Upper lobe of right lung (tissue), 1 donor: Measurements from ENCODE around the gene SPNS1. TPM values are rescaled to one million over a fixed set of nuclear protein-coding genes. Genes with fewer than 3 reads are reported as not detected.
A peak's percentile ranks its signal among the peaks of the same experiment; 100 is the strongest.

Experiments
- ATAC-seq: fragments of 200-7000 bp; cut with Tn5 transposase; one replicate; pipeline ENCODE4 v1.9.1; 2020; ENCODE audit warnings: mild to moderate bottlenecking, moderate library complexity
- DNase-seq: peaks from one replicate; pipeline ENCODE4 v3.0.0-alpha.2; 2020
- H3K27ac ChIP-seq: fragments of 200-600 bp; one replicate; pipeline ENCODE4 v1.8.0; 2022
- H3K27me3 ChIP-seq: fragments of 200-600 bp; one replicate; pipeline ENCODE4 v1.8.0; 2022; ENCODE audit warnings: mild to moderate bottlenecking
- H3K36me3 ChIP-seq: fragments of 200-600 bp; one replicate; pipeline ENCODE4 v1.8.0; 2022
- H3K4me1 ChIP-seq: fragments of 200-600 bp; one replicate; pipeline ENCODE4 v1.8.0; 2022
- H3K4me3 ChIP-seq: fragments of 200-600 bp; one replicate; pipeline ENCODE4 v1.8.0; 2022; ENCODE audit warnings: mild to moderate bottlenecking
- H3K9me3 ChIP-seq: fragments of 200-600 bp; one replicate; pipeline ENCODE4 v1.8.0; 2022
- intact Hi-C: fragments of 100-400 bp; cut with DNase I; formaldehyde crosslinking; loops from one replicate; pipeline ENCODE4 v1.11.0; 2022
- total RNA-seq: library from RNA; stranded (reverse); fragmentation: NEBNext Ultra II Directional; extraction: Animal tissue kit (Norgen Biotek cat#: 25700); gene quantifications from one replicate; pipeline ENCODE4 v1.2.1, GENCODE V29; 2021
- TF ChIP-seq, protein P1 (sequence below): fragments of 200-600 bp; IDR thresholded peaks from one replicate; pipeline ENCODE4 v1.8.0; 2022; ENCODE audit warnings: antibody characterized with exemption
- donor health status: DM: no; HTN: yes; CAD: no; lungs with severe emphysema.

SPNS1 gene
- total RNA-seq, 1 donor from 2014 or later: 52.2 TPM

GRCh38 chr16:28982949-28983348 is 8.4 kb downstream of the SPNS1 start:
- H3K27me3 ChIP-seq: no peaks in the 10 kb centered on the region
- intact Hi-C loops: no loop called here
- DNase-seq (no peak), ATAC-seq (no peak)
- no peak overlapping the region for H3K4me3 ChIP-seq
- TF ChIP-seq, protein P1, sequence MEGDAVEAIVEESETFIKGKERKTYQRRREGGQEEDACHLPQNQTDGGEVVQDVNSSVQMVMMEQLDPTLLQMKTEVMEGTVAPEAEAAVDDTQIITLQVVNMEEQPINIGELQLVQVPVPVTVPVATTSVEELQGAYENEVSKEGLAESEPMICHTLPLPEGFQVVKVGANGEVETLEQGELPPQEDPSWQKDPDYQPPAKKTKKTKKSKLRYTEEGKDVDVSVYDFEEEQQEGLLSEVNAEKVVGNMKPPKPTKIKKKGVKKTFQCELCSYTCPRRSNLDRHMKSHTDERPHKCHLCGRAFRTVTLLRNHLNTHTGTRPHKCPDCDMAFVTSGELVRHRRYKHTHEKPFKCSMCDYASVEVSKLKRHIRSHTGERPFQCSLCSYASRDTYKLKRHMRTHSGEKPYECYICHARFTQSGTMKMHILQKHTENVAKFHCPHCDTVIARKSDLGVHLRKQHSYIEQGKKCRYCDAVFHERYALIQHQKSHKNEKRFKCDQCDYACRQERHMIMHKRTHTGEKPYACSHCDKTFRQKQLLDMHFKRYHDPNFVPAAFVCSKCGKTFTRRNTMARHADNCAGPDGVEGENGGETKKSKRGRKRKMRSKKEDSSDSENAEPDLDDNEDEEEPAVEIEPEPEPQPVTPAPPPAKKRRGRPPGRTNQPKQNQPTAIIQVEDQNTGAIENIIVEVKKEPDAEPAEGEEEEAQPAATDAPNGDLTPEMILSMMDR: no peak
- H3K36me3 ChIP-seq: peaks cover 72% of the 10 kb centered on the region
- H3K9me3 ChIP-seq: no peaks in the 10 kb centered on the region
- H3K27ac ChIP-seq: no peak overlapping the region
- H3K4me1 ChIP-seq: no peaks in the 10 kb centered on the region

DNA sequence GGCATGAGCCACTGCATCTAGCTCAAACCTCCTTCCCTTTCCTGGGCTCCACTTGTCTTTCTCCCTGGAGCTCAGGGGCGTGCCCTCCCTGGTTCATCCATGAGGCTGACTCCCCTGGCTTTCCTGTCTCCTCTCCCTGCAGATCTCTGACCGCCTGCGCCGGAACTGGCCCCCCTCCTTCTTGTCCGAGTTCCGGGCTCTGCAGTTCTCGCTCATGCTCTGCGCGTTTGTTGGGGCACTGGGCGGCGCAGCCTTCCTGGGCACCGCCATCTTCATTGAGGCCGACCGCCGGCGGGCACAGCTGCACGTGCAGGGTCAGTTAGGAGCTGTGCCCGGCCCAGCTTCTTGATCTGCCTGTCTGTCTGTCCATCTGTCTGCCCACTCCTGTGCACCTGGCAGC is 9.1 kb downstream of the SPNS1 start:
- peaks cover 73% of the 10 kb centered on the region for H3K36me3 ChIP-seq
- H3K27ac ChIP-seq: no peak overlapping the region
- intact Hi-C loops: no loop called here
- H3K27me3 ChIP-seq: no peaks in the 10 kb centered on the region
- DNase-seq: no peak
- no peak overlapping the region for H3K4me3 ChIP-seq
- TF ChIP-seq, protein P1: no peak
- no peaks in the 10 kb centered on the region for H3K9me3 ChIP-seq
- H3K4me1 ChIP-seq: no peaks in the 10 kb centered on the region
- no peak for ATAC-seq

DNA sequence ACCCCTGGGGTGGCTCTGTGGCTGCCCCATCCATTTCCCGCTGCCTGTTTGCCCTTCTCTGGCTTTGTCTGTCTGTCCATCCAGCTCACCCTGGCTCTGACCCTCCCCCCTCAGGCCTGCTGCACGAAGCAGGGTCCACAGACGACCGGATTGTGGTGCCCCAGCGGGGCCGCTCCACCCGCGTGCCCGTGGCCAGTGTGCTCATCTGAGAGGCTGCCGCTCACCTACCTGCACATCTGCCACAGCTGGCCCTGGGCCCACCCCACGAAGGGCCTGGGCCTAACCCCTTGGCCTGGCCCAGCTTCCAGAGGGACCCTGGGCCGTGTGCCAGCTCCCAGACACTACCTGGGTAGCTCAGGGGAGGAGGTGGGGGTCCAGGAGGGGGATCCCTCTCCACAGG is 9.5 kb downstream of the SPNS1 start:
- DNase-seq: no peak
- intact Hi-C loops: no loop called here
- Histone ChIP-seq H3K27me3 (no peaks in the 10 kb centered on the region), H3K4me3 (peak overlapping the region; percentile 40), H3K9me3 (no peaks in the 10 kb centered on the region), H3K4me1 (no peaks in the 10 kb centered on the region), H3K36me3 (peaks cover 73% of the 10 kb centered on the region), H3K27ac (peak overlapping the region; percentile 72)
- TF ChIP-seq, protein P1: no peak
- no peak for ATAC-seq

DNA sequence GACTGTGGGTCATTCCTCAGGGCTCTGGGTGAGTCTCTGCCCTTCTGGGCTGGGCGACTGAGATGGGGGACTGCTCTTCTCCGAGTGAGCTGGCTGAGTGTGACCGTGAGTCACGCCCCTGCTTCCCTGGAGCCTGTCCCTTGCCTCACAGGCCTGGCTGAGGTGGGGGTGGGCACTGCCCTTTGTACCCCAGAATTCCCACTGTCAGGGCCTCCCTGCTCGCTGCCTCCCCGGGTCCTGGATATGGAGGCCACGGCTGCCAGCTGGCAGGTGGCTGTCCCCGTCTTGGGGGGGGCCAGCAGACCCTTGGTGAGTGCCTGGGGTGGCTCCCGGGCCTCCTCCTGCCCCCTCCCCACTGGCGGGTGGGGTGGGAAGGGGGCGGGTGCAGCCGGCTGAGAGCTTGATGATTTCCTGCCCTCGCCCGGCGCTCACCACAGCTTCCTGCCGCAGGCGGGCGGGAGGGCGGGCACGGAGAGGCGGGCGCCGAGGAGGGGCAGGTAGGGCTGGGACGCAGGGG is 10.1 kb downstream of the SPNS1 start, which contains the start of gene LAT:
TSS of gene LAT (plus strand) at position 434 of the 517 bp plus-strand sequence. CDS start 366 bp downstream, outside the sequence.
- ATAC-seq: peak; percentile 50
- TF ChIP-seq, protein P1: no peak
- H3K4me3 ChIP-seq: peak within 1 kb of the TSS; percentile 40
- H3K4me1 ChIP-seq: no peaks in the 10 kb centered on the region
- intact Hi-C loops: no loop called here
- H3K27ac ChIP-seq: peak within 1 kb of the TSS; percentile 72
- peaks cover 73% of the 10 kb centered on the region for H3K36me3 ChIP-seq
- no peaks in the 10 kb centered on the region for H3K27me3 ChIP-seq
- no peaks in the 10 kb centered on the region for H3K9me3 ChIP-seq
- peak; percentile 71 for DNase-seq

DNA sequence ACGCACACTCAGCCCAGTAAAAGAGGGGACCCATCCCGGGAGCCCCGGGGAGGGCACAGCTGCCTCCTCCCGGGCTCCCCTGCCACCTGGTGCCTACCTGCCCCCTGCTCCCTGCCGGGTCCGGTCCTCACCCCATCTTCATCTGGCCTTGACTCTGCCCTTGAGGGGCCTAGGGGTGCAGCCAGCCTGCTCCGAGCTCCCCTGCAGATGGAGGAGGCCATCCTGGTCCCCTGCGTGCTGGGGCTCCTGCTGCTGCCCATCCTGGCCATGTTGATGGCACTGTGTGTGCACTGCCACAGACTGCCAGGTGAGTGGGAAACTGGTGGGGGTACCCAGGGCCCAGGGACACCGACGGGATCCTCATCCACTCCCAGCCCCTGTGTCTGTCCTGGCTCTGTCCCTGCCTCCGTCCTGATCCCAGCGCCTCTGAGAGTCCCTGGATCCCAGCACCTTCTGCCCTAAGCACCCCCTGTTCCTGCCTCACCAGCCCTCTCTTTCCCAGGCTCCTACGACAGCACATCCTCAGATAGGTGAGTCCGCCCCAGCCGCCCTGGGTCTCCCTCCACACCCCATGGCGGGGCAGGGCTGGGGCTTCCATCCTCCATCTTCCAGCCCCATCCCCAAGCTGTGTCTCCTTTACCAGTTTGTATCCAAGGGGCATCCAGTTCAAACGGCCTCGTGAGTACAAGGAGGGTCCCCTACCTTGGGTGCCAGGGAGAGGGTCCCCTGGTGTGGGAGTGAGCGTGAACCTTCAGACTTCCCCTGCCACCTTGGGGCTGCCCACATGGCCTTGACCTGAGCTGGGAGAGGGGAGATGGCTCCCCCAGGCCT is 10.8 kb downstream of the SPNS1 start:
- H3K36me3 ChIP-seq: peaks cover 73% of the 10 kb centered on the region
- intact Hi-C loops: no loop called here
- TF ChIP-seq, protein P1: no peak
- H3K9me3 ChIP-seq: no peaks in the 10 kb centered on the region
- peak overlapping the region; percentile 40 for H3K4me3 ChIP-seq
- H3K27ac ChIP-seq: peak overlapping the region; percentile 72
- no peaks in the 10 kb centered on the region for H3K27me3 ChIP-seq
- no peaks in the 10 kb centered on the region for H3K4me1 ChIP-seq
- ATAC-seq (peak; percentile 2), DNase-seq (no peak)
